GM19099 (cell line): ENCODE data around the gene CXCL3.

Experiments
- POLR2A ChIP-seq: IDR thresholded peaks from 3 replicates; pipeline ENCODE4 v1.6.1; 2011; ENCODE audit warnings: low read depth; ENCODE audit not compliant: insufficient read length; ENCODE audit errors: extremely low read depth

CXCL3 gene

GRCh38 chr4:74037076-74037955 is 1.2 kb downstream of the CXCL3 start:
- TF ChIP-seq POLR2A, result no peak

- TF ChIP-seq POLR2A, result no peak
Measured at GRCh38 chr4:74033739-74034138, 4.8 kb downstream of the CXCL3 start.

- no peak for TF ChIP-seq POLR2A
Measured at GRCh38 chr4:74032064-74032463, 6.4 kb downstream of the CXCL3 start.

GRCh38 chr4:74031576-74031975 is 6.9 kb downstream of the CXCL3 start:
- no peak for TF ChIP-seq POLR2A

- TF ChIP-seq POLR2A, result no peak
Measured at GRCh38 chr4:74030285-74030684, 8.2 kb downstream of the CXCL3 start.

GRCh38 chr4:74028504-74028903 is 10.0 kb downstream of the CXCL3 start:
- no peak for TF ChIP-seq POLR2A

GRCh38 chr4:74023709-74024108 is 14.8 kb downstream of the CXCL3 start:
- no peak for TF ChIP-seq POLR2A

GRCh38 chr4:74021601-74022000 is 16.9 kb downstream of the CXCL3 start:
- no peak for TF ChIP-seq POLR2A

- TF ChIP-seq POLR2A, result no peak
Measured at GRCh38 chr4:74018771-74019170, 19.7 kb downstream of the CXCL3 start.

GRCh38 chr4:74018116-74018515 is 20.4 kb downstream of the CXCL3 start:
- no peak for TF ChIP-seq POLR2A

GRCh38 chr4:74016068-74016467 is 22.4 kb downstream of the CXCL3 start:
- TF ChIP-seq POLR2A, result no peak

GRCh38 chr4:74015126-74015780 is 23.2 kb downstream of the CXCL3 start:
- TF ChIP-seq POLR2A, result no peak

GRCh38 chr4:74014332-74014731 is 24.2 kb downstream of the CXCL3 start:
- TF ChIP-seq POLR2A, result no peak

GRCh38 chr4:74013264-74013663 is 25.2 kb downstream of the CXCL3 start:
- no peak for TF ChIP-seq POLR2A

GRCh38 chr4:74012130-74012529 is 26.4 kb downstream of the CXCL3 start:
- no peak for TF ChIP-seq POLR2A

GRCh38 chr4:74009307-74009706 is 29.2 kb downstream of the CXCL3 start:
- no peak for TF ChIP-seq POLR2A
